ENCODE results near the gene FAM98C.
A peak's percentile ranks its signal among the peaks of the same experiment; 100 is the strongest.
"Not testable (repeated sequence)": the region's sequence is repeated elsewhere in the genome, so short reads cannot be mapped to it uniquely, and the experiment has no call there.

The FAM98C gene

GRCh38 chr19:38402967-38403674 is at the start of gene FAM98C:
Gene FAM98C, plus strand, starts transcription at chr19:38403093. Its CDS starts 61 bp downstream, at chr19:38403154.
- Histone ChIP-seq H3K36me3 (ENCODE audit: insufficient read depth, low read length) (peaks cover 16% of the 10 kb centered on the region), H3K9me3 (ENCODE audit: low read length) (no peaks in the 10 kb centered on the region), H3K4me3 (ENCODE audit: low read depth in 1 of 2, low read length in 2 of 2) (peak within 1 kb of the TSS; percentile 66 to 91), H3K27ac (ENCODE audit: low read depth, low read length) (peak within 1 kb of the TSS; percentile 92), H3K27me3 (ENCODE audit: control insufficient read depth in 1 of 2, insufficient read depth in 2 of 2, low read length in 2 of 2) (peaks cover 18 to 23% of the 10 kb centered on the region in 2 donors), H3K9ac (ENCODE audit: low read length) (no peak within 1 kb of the TSS), H3K4me1 (ENCODE audit: insufficient read depth, low read length) (peaks cover 5% of the 10 kb centered on the region)

GRCh38 chr19:38355728-38356725 is 46.9 kb upstream of the FAM98C start:
- Histone ChIP-seq H3K27ac (ENCODE audit: low read depth, low read length) (no peak overlapping the region), H3K9me3 (ENCODE audit: low read length) (no peaks in the 10 kb centered on the region), H3K9ac (ENCODE audit: low read length) (no peak overlapping the region), H3K27me3 (ENCODE audit: control insufficient read depth in 1 of 2, insufficient read depth in 2 of 2, low read length in 2 of 2) (peaks cover 21 to 52% of the 10 kb centered on the region in 2 donors), H3K36me3 (ENCODE audit: insufficient read depth, low read length) (no peaks in the 10 kb centered on the region), H3K4me3 (ENCODE audit: low read depth in 1 of 2, low read length in 2 of 2) (no peak overlapping the region), H3K4me1 (ENCODE audit: insufficient read depth, low read length) (peaks cover 2% of the 10 kb centered on the region)

GRCh38 chr19:38358071-38358470 is 44.8 kb upstream of the FAM98C start:
- Histone ChIP-seq H3K9ac (ENCODE audit: low read length) (no peak overlapping the region), H3K4me3 (ENCODE audit: low read depth in 1 of 2, low read length in 2 of 2) (no peak overlapping the region), H3K4me1 (ENCODE audit: insufficient read depth, low read length) (peaks cover 12% of the 10 kb centered on the region), H3K27me3 (ENCODE audit: control insufficient read depth in 1 of 2, insufficient read depth in 2 of 2, low read length in 2 of 2) (peaks cover 15 to 56% of the 10 kb centered on the region in 2 donors), H3K9me3 (ENCODE audit: low read length) (no peaks in the 10 kb centered on the region), H3K27ac (ENCODE audit: low read depth, low read length) (no peak overlapping the region), H3K36me3 (ENCODE audit: insufficient read depth, low read length) (no peaks in the 10 kb centered on the region)

GRCh38 chr19:38359242-38360021 is 43.5 kb upstream of the FAM98C start:
- no peak overlapping the region for H3K9ac ChIP-seq (ENCODE audit: low read length)
- peaks cover 12% of the 10 kb centered on the region for H3K4me1 ChIP-seq (ENCODE audit: insufficient read depth, low read length)
- peaks cover 15 to 54% of the 10 kb centered on the region in 2 donors for H3K27me3 ChIP-seq (ENCODE audit: control insufficient read depth in 1 of 2, insufficient read depth in 2 of 2, low read length in 2 of 2)
- H3K4me3 ChIP-seq (ENCODE audit: low read depth in 1 of 2, low read length in 2 of 2), result no peak overlapping the region
- H3K27ac ChIP-seq (ENCODE audit: low read depth, low read length), result no peak overlapping the region
- no peaks in the 10 kb centered on the region for H3K36me3 ChIP-seq (ENCODE audit: insufficient read depth, low read length)
- no peaks in the 10 kb centered on the region for H3K9me3 ChIP-seq (ENCODE audit: low read length)

- Histone ChIP-seq H3K9ac (ENCODE audit: low read length) (no peak overlapping the region), H3K27ac (ENCODE audit: low read depth, low read length) (no peak overlapping the region), H3K36me3 (ENCODE audit: insufficient read depth, low read length) (no peaks in the 10 kb centered on the region), H3K4me3 (ENCODE audit: low read depth in 1 of 2, low read length in 2 of 2) (no peak overlapping the region), H3K9me3 (ENCODE audit: low read length) (no peaks in the 10 kb centered on the region), H3K27me3 (ENCODE audit: control insufficient read depth in 1 of 2, insufficient read depth in 2 of 2, low read length in 2 of 2) (peaks cover 15 to 56% of the 10 kb centered on the region in 2 donors), H3K4me1 (ENCODE audit: insufficient read depth, low read length) (peaks cover 12% of the 10 kb centered on the region)
Measured at GRCh38 chr19:38360351-38360750, 42.5 kb upstream of the FAM98C start.

- Histone ChIP-seq H3K27me3 (ENCODE audit: control insufficient read depth in 1 of 2, insufficient read depth in 2 of 2, low read length in 2 of 2) (peaks cover 15 to 60% of the 10 kb centered on the region in 2 donors), H3K9ac (ENCODE audit: low read length) (no peak overlapping the region), H3K27ac (ENCODE audit: low read depth, low read length) (no peak overlapping the region), H3K4me3 (ENCODE audit: low read depth in 1 of 2, low read length in 2 of 2) (peak overlapping the region; percentile 41 to 42), H3K4me1 (ENCODE audit: insufficient read depth, low read length) (peaks cover 12% of the 10 kb centered on the region), H3K36me3 (ENCODE audit: insufficient read depth, low read length) (no peaks in the 10 kb centered on the region), H3K9me3 (ENCODE audit: low read length) (no peaks in the 10 kb centered on the region)
Measured at GRCh38 chr19:38360839-38361631, 41.9 kb upstream of the FAM98C start.

GRCh38 chr19:38361633-38362075 is 41.2 kb upstream of the FAM98C start:
- H3K27ac ChIP-seq (ENCODE audit: low read depth, low read length), result no peak overlapping the region
- peak overlapping the region; percentile 41 to 42 for H3K4me3 ChIP-seq (ENCODE audit: low read depth in 1 of 2, low read length in 2 of 2)
- H3K9me3 ChIP-seq (ENCODE audit: low read length), result no peaks in the 10 kb centered on the region
- H3K4me1 ChIP-seq (ENCODE audit: insufficient read depth, low read length), result peaks cover 12% of the 10 kb centered on the region
- peaks cover 15 to 54% of the 10 kb centered on the region in 2 donors for H3K27me3 ChIP-seq (ENCODE audit: control insufficient read depth in 1 of 2, insufficient read depth in 2 of 2, low read length in 2 of 2)
- H3K36me3 ChIP-seq (ENCODE audit: insufficient read depth, low read length), result no peaks in the 10 kb centered on the region
- no peak overlapping the region for H3K9ac ChIP-seq (ENCODE audit: low read length)

GRCh38 chr19:38362076-38362945 is 40.6 kb upstream of the FAM98C start:
- H3K27me3 ChIP-seq (ENCODE audit: control insufficient read depth in 1 of 2, insufficient read depth in 2 of 2, low read length in 2 of 2), result peaks cover 15 to 49% of the 10 kb centered on the region in 2 donors
- no peak overlapping the region for H3K9ac ChIP-seq (ENCODE audit: low read length)
- no peaks in the 10 kb centered on the region for H3K36me3 ChIP-seq (ENCODE audit: insufficient read depth, low read length)
- H3K27ac ChIP-seq (ENCODE audit: low read depth, low read length), result no peak overlapping the region
- peak overlapping the region in 1 of 2 donors; percentile 42 for H3K4me3 ChIP-seq (ENCODE audit: low read depth in 1 of 2, low read length in 2 of 2)
- no peaks in the 10 kb centered on the region for H3K9me3 ChIP-seq (ENCODE audit: low read length)
- peaks cover 12% of the 10 kb centered on the region for H3K4me1 ChIP-seq (ENCODE audit: insufficient read depth, low read length)

GRCh38 chr19:38362946-38363688 is 39.8 kb upstream of the FAM98C start:
- H3K36me3 ChIP-seq (ENCODE audit: insufficient read depth, low read length); H3K4me3 ChIP-seq (ENCODE audit: low read depth in 1 of 2, low read length in 2 of 2): not testable (repeated sequence)

More at GRCh38 chr19:38362946-38363688, 39.8 kb upstream of the FAM98C start:
- not testable (repeated sequence) for H3K27ac ChIP-seq (ENCODE audit: low read depth, low read length); H3K9me3 ChIP-seq (ENCODE audit: low read length); H3K9ac ChIP-seq (ENCODE audit: low read length)
- Histone ChIP-seq H3K27me3 (ENCODE audit: control insufficient read depth in 1 of 2, insufficient read depth in 2 of 2, low read length in 2 of 2) (peaks cover 15 to 44% of the 10 kb centered on the region in 2 donors), H3K4me1 (ENCODE audit: insufficient read depth, low read length) (peaks cover 12% of the 10 kb centered on the region)

All from muscle layer of colon (tissue), 2 donors.